Gastroesophageal sphincter (tissue), 4 donors: Measurements from ENCODE around the gene CDC45. TPM values are rescaled to one million over a fixed set of nuclear protein-coding genes. Genes with fewer than 3 reads are reported as not detected.
A peak's percentile ranks its signal among the peaks of the same experiment; 100 is the strongest.

Experiments used
- ATAC-seq: fragments of 150-250 bp; one replicate; pipeline ENCODE4 v1.9.1; 2016; ENCODE audit warnings: mild to moderate bottlenecking, moderate library complexity
- H3K27ac ChIP-seq, 4 donors: fragments of 200-600 bp; sonication (generic) in 3 of 4; 1 replicate in 3 of 4; 2 replicates in 1 of 4; pipeline ENCODE4 v1.5.1; 2016 to 2019
- H3K27me3 ChIP-seq: fragments of 200-600 bp; sonication (generic); one replicate; pipeline ENCODE4 v1.5.1; 2019
- H3K36me3 ChIP-seq, 2 donors: fragments of 200-600 bp; sonication (generic); one replicate each; pipeline ENCODE4 v1.5.1; 2019; ENCODE audit warnings: control low read depth in 1 of 2
- H3K4me1 ChIP-seq, 3 donors: fragments of 200-600 bp; sonication (generic); 1 replicate in 2 of 3; 2 replicates in 1 of 3; pipeline ENCODE4 v1.5.1; 2016 to 2019; ENCODE audit warnings: control low read depth in 2 of 3
- H3K4me3 ChIP-seq, 2 donors: fragments of 200-600 bp; sonication (generic); one replicate each; pipeline ENCODE4 v1.5.1; 2019; ENCODE audit warnings: mild to moderate bottlenecking in 1 of 2, moderate library complexity in 1 of 2
- H3K9me3 ChIP-seq, 3 donors: fragments of 200-600 bp; sonication (generic); one replicate each; pipeline ENCODE4 v1.5.1; 2017 to 2019; ENCODE audit warnings: control low read depth in 2 of 3
- CTCF ChIP-seq, 4 experiments: fragments of 200-600 bp in 2 of 4; fragments of 450-650 bp in 2 of 4; sonication (generic) in 1 of 4; IDR thresholded peaks; one replicate each; pipeline ENCODE4 v1.5.1; 2017 to 2019; ENCODE audit warnings: antibody characterized with exemption in 4 of 4, mild to moderate bottlenecking in 2 of 4, moderate library complexity in 2 of 4
- EP300 ChIP-seq: sonication (generic); formaldehyde crosslinking; IDR thresholded peaks from one replicate; pipeline ENCODE4 v1.6.1; 2017; ENCODE audit warnings: antibody characterized with exemption, mild to moderate bottlenecking
- POLR2A ChIP-seq, 2 donors: fragments of 450-650 bp; IDR thresholded peaks; one replicate each; pipeline ENCODE4 v1.6.1; 2017; ENCODE audit warnings: antibody characterized with exemption in 2 of 2, mild to moderate bottlenecking in 2 of 2, moderate library complexity in 1 of 2
- POLR2AphosphoS5 ChIP-seq: sonication (generic); formaldehyde crosslinking; IDR thresholded peaks from one replicate; pipeline ENCODE4 v1.6.1; 2017; ENCODE audit warnings: antibody characterized with exemption
- WGBS, 2 donors: methylation state at CpG; one replicate each; pipeline ENCODE4 v1.1.5; 2018; ENCODE audit warnings: low coverage in 1 of 2; 5-methylcytosine and 5-hydroxymethylcytosine counted together
- total RNA-seq, 4 donors: library from RNA; depleted of rRNA; stranded (reverse); fragments of >200 nt; gene quantifications; one replicate each; pipeline ENCODE4 v1.1.0, GENCODE V29; 2016

CDC45 gene
- total RNA-seq, 4 donors from 2014 or later, result 2.1 TPM; not detected in 3

GRCh38 chr22:19447330-19448075, 32.2 kb upstream of the CDC45 start, which contains the start of gene C22orf39:
Gene C22orf39, minus strand, starts transcription at chr22:19447711. Its CDS starts 23 bp downstream, at chr22:19447688.
- Histone ChIP-seq H3K36me3 (peaks cover 0 to 50% of the 10 kb centered on the region in 2 donors), H3K27ac (peak within 1 kb of the TSS; percentile 94 to 97 (median 95)), H3K4me3 (peak within 1 kb of the TSS; percentile 87 to 92), H3K27me3 (no peaks in the 10 kb centered on the region), H3K9me3 (no peaks in the 10 kb centered on the region), H3K4me1 (peaks cover 0 to 38% (median 15%) of the 10 kb centered on the region in 3 donors)
- TF ChIP-seq CTCF (IDR thresholded peaks at IDR 0.05) (peak in 2 of 4 experiments; percentile 3 to 13), EP300 (no peak), POLR2AphosphoS5 (peak; percentile 83), POLR2A (IDR thresholded peaks at IDR 0.05) (peak; percentile 92 to 94)
- peak; percentile 97 for ATAC-seq
- 0% methylated on average over 5 to 13 of the region's 92 CpGs for WGBS, 2 donors

GRCh38 chr22:19448076-19448607, 31.6 kb upstream of the CDC45 start:
- WGBS, 2 donors, result 1 to 17% methylated on average over 11 of the region's 14 CpGs
- Histone ChIP-seq H3K4me1 (peaks cover 0 to 38% (median 15%) of the 10 kb centered on the region in 3 donors), H3K27me3 (no peaks in the 10 kb centered on the region), H3K4me3 (peak overlapping the region; percentile 87 to 92), H3K36me3 (peaks cover 0 to 50% of the 10 kb centered on the region in 2 donors), H3K9me3 (no peaks in the 10 kb centered on the region), H3K27ac (peak overlapping the region; percentile 94 to 97 (median 95))
- no peak for TF ChIP-seq POLR2A (IDR thresholded peaks at IDR 0.05)
- no peak for TF ChIP-seq CTCF (IDR thresholded peaks at IDR 0.05)
- no peak for TF ChIP-seq EP300
- no peak for TF ChIP-seq POLR2AphosphoS5
- ATAC-seq, result peak; percentile 24

GRCh38 chr22:19448739-19449421, 30.8 kb upstream of the CDC45 start:
- no peaks in the 10 kb centered on the region for H3K9me3 ChIP-seq
- H3K36me3 ChIP-seq, result peaks cover 0 to 50% of the 10 kb centered on the region in 2 donors
- 67 to 74% methylated on average over 1 to 3 of the region's 5 CpGs for WGBS, 2 donors
- no peak overlapping the region for H3K4me3 ChIP-seq
- ATAC-seq, result no peak
- peaks cover 0 to 38% (median 15%) of the 10 kb centered on the region in 3 donors for H3K4me1 ChIP-seq
- no peaks in the 10 kb centered on the region for H3K27me3 ChIP-seq
- H3K27ac ChIP-seq, result peak overlapping the region in 1 of 4 donors; percentile 97
- TF ChIP-seq CTCF (IDR thresholded peaks at IDR 0.05), result no peak

- WGBS, 2 donors, result 67% methylated on average over 1 of the region's 2 CpGs; no CpG with 5 or more reads in 1 of the 2 donors
- no peak for TF ChIP-seq POLR2A (IDR thresholded peaks at IDR 0.05)
- no peak for TF ChIP-seq POLR2AphosphoS5
These were observed 30.3 kb upstream of the CDC45 start for GRCh38 chr22:19449422-19449767.

GRCh38 chr22:19450363-19451175, 29.2 kb upstream of the CDC45 start:
- 67 to 84% methylated on average over 5 to 8 of the region's 8 CpGs for WGBS, 2 donors
- TF ChIP-seq EP300, result no peak
- TF ChIP-seq CTCF (IDR thresholded peaks at IDR 0.05), result no peak
- no peak for TF ChIP-seq POLR2AphosphoS5
- no peak for TF ChIP-seq POLR2A (IDR thresholded peaks at IDR 0.05)
- Histone ChIP-seq H3K27ac (no peak overlapping the region), H3K27me3 (no peaks in the 10 kb centered on the region), H3K4me1 (peaks cover 0 to 30% (median 15%) of the 10 kb centered on the region in 3 donors), H3K36me3 (peaks cover 0 to 58% of the 10 kb centered on the region in 2 donors), H3K9me3 (no peaks in the 10 kb centered on the region), H3K4me3 (no peak overlapping the region)
- ATAC-seq, result no peak

More at GRCh38 chr22:19449422-19449767, 30.3 kb upstream of the CDC45 start:
- Histone ChIP-seq H3K9me3 (no peaks in the 10 kb centered on the region), H3K27ac (no peak overlapping the region), H3K36me3 (peaks cover 0 to 50% of the 10 kb centered on the region in 2 donors), H3K4me3 (no peak overlapping the region), H3K4me1 (peaks cover 0 to 38% (median 15%) of the 10 kb centered on the region in 3 donors), H3K27me3 (no peaks in the 10 kb centered on the region)
- ATAC-seq, result no peak
